HG03558 (cell line): ENCODE data around the gene CD2AP.
"Not testable (repeated sequence)": the region's sequence is repeated elsewhere in the genome, so short reads cannot be mapped to it uniquely, and the experiment has no call there.

ENCODE experiments used
- ATAC-seq: cut with Tn5 transposase; IDR thresholded peaks from one replicate; pipeline ENCODE4 v1.9.1; 2021; ENCODE audit warnings: moderate number of reproducible peaks; ENCODE audit not compliant: unreplicated experiment; ENCODE audit errors: extremely low read depth

The CD2AP gene, protein sequence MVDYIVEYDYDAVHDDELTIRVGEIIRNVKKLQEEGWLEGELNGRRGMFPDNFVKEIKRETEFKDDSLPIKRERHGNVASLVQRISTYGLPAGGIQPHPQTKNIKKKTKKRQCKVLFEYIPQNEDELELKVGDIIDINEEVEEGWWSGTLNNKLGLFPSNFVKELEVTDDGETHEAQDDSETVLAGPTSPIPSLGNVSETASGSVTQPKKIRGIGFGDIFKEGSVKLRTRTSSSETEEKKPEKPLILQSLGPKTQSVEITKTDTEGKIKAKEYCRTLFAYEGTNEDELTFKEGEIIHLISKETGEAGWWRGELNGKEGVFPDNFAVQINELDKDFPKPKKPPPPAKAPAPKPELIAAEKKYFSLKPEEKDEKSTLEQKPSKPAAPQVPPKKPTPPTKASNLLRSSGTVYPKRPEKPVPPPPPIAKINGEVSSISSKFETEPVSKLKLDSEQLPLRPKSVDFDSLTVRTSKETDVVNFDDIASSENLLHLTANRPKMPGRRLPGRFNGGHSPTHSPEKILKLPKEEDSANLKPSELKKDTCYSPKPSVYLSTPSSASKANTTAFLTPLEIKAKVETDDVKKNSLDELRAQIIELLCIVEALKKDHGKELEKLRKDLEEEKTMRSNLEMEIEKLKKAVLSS

DNA sequence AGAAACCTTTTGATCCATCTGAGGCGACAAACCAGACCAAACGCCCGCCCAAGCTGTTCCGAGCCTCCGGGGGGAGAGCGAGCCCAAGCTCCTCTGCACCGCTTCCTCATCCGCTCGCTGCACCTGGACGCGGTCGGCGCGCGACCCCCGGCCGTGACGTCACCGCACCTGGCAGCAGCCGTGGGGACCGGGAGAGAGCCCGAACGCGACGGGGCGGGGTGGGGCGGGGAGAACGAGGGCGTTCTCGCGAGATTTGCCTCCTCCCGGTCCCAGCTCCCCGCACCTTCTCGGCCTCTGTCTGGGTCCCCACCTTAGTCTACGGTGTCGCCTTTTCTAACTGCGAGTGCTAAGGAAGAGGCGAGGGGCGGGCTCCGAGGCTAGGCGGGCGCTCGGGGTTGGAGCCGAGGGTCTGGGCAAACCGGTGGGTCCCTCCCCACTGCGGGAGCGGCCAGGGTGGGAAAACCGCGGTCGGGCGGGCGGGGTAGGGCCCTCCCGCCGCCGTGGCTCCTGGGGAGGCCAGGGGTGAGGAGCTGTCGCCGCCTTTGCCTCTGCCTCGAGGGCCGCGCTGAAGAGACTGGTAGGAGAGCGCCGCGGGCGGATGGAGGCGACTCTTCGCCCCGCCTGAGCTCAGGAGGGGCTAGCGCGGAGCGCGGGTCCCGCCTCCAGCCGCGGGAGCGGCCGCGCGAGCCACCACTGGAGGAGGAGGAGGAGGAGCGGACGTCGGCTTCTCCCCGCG lies at the start of gene CD2AP:
TSS of gene CD2AP (plus strand) at position 293 of the 736 bp plus-strand sequence. CDS start 456 bp downstream, outside the sequence.
- ATAC-seq, result peak; percentile 60

DNA sequence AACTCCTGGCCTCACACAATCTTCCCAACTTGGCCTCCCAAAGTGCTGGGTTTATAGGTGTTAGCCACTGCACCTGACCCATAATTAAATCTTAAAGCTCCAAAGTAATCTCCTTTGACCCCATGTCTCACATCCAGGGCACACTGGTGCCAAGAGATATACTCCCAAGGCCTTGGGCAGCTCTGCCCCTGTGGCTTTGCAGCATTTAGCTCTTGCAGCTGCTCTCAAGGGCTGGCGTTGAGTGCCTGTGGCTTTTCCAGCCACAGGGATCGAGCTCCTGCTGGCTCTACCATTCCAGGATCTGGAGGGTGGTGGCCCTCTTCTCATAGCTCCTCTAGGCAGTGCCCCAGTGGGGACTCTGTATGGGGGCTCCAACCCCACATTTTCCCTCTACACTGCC lies 49.3 kb upstream of the CD2AP start:
- ATAC-seq, result no peak

DNA sequence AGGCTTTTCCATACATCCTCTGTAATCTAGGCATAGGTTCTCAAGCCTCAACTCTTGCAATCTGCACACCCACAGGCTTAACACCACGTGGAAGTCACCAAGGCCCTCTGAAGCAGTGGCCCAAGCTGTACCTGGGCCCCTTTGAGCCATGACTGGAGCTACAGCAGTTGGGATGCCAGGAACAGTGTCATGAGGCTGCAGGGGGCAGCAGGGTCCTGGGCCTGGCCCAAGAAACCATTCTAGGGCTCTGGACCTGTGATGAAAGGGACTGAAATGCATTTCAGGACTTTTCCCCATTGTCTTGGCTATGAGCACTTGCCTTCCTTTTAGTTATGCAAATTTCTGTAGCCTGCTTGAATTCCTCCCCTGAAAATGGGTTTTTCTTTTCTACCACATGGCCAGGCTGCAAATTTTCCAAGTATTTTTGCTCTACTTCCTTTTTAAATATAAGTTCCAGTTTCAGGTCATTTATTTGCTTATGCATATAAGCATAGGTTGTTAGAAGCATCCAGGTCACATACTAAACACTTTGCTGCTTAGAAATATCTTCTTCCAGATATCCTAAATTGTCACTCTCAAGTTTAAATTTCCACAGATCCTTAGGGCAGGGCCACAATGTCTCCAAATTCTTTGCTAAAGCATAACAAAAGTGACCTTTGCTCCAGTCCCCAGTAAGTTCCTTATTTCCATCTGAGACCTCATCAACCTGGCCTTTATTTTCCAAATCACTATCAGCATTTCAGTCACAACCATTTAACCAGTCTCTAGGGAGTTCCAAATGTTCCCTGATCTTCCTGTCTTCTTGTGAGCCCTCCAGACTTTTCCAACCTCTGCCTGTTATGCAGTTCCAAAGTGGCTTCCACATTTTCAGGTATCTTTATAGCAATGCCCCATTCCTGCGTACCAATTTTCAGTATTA lies 48.6 kb upstream of the CD2AP start:
- ATAC-seq, result no peak

DNA sequence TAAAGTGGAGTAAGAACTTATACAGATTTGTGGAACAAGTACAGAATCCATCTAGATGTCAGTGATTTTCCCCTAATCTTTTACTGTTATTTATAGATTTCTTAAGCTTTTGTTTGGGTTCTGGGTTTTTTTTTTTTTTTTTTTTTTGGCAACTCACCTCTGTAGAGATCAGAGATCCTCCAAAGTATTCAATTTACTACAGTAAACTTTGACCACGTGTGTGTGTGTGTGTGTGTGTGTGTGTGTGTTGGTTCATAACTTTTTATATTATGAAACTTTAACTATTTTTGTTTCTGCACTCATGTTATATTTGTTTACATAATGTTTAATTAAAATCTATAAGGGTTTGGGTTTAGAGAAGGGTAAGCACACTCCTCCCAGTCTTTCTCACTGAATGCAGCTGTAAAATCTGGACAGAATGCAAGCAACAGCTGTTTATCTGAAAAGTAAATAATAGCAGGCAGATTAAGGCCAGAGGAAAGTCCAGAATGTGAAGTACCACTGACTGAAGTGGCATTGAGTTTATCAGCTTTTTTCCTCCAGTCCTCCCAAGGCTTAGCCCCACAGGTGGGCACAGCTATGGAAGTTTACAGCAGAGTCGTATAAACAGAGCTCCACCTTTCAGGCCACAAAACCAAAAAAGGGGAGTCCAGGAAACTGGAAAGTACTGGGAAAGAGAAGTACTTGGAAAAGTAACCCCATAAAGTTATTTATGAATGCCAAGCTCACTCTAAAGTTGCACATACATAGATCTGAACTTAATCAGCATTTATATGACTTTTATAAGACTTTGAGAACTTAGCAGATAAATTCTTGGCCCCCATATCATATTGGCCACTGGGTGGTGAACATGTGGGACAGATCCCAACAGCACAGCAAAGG lies 43.0 kb upstream of the CD2AP start:
- ATAC-seq, result no peak

DNA sequence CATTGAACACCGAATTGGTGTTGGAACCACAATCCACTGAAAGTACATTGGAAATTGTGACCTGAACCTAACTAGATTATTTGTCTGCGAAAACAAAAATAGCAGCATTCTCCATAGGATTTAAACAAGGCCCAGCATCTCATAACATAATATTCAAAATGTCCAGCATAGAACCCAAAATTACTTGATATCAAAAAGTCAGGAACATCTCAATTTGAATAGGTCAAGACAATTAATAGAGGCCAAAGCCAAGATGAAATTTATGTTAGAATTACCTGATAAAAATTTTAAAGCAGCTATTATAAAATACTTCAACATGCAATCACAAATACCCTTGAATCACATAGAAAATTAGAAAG lies 42.4 kb upstream of the CD2AP start:
- ATAC-seq, result no peak

DNA sequence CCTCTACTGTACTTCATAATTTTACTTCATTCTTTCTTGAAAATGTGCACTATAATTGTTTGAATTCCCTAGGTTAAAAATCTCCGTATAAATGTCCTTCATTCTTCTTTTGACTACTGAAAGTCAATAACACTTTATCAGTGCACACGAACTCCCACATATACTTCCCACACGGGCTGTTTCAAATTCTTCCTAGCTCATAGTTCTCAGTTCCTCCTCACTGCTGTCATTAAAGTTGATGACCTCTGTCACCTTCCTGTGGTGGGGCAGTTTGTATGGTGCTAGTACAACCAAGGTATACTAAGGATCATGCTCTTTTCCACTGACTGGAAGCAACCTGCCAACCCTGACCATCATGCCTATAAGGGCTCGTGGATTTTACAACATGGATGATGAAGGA lies 40.0 kb upstream of the CD2AP start:
- peak; percentile 63 for ATAC-seq

DNA sequence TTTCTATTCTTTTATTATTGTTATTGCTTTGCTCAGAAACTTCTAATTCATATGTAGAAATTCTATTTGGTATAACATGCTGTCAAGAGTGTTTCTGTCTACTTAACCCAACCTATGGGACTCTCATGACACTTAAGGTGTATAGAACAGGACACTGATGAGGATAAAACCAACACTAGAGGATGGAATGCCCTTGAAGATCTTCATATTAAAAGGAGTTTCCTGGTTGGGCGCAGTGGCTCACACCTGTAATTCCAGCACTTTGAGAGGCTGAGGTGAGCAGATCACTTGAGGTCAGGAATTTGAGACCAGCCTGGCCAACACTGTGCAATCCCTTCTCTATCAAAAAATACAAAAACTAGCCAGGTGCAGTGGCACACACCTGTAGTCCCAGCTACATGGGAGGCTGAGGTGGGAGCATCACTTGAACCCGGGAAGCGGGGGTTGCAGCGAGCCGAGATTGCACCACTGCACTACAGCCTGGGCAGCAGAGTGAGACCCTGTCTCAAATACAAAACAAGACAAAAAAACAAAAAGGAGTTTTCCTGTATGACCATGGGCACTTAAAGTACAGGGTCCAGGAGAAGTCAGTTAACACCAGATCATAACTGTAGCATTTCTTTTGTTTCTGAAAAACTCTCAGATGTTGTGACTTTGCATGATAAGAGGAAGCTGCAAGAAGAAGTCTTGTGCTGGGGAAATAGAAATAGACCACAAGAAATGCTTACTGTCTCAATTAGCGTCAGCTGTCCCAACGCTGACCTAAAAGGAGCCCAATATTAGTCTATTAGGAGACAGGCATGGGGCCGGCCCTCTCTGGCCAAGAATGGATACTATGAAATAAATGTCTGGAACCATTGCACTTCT lies 38.9 kb upstream of the CD2AP start:
- ATAC-seq, result peak; percentile 62

DNA sequence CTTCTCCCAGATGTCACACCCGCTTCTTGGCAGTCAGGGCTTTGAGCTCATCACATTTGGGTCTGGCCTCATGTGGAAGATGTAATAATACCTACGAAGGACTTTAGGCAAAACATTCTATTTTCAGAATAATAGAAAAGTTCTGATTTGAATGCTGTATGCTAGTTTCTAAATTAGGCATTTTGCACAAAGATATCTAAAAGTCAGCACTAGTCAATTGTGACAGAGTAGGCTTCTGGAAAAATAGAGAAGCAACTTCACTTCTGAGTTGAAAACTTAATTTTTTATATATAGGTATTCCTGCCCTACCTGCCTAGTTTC lies 38.3 kb upstream of the CD2AP start:
- no peak for ATAC-seq

DNA sequence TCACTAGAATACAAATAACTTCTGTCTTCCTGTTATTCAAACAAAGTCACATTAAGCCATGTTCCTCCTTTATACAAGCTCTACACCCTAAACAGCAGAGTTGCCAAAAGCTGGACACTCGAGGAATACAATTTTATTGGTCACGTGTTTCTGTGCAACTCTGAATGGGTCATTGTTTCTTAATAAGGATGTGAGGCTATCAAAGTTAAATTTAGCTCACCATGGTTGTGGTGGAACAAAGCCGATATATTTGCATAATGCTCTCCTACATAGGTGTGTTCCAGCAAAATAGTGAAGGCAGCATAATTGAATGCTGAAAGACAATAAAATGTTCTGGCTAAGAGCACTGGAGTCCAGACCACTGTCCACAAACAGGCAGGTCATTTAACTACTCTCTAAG lies 36.9 kb upstream of the CD2AP start:
- peak; percentile 53 for ATAC-seq

DNA sequence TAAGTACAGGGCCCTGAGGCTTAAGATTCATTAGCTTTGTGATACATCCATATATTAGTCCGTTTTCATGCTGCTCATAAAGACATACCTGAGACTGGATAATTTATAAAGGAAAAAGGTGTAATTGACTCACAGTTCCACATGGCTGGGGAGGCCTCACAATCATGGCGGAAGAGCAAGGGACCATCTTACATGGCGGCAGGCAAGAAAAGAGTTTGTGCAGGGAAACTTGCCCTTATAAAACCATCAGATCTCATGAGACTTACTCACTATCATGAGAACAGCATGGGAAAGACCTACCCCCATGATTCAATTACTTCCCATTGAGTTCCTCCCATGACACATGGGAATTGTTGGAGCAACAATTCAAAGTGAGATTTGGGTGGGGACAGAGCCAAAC lies 32.6 kb upstream of the CD2AP start:
- ATAC-seq, result not testable (repeated sequence)

DNA sequence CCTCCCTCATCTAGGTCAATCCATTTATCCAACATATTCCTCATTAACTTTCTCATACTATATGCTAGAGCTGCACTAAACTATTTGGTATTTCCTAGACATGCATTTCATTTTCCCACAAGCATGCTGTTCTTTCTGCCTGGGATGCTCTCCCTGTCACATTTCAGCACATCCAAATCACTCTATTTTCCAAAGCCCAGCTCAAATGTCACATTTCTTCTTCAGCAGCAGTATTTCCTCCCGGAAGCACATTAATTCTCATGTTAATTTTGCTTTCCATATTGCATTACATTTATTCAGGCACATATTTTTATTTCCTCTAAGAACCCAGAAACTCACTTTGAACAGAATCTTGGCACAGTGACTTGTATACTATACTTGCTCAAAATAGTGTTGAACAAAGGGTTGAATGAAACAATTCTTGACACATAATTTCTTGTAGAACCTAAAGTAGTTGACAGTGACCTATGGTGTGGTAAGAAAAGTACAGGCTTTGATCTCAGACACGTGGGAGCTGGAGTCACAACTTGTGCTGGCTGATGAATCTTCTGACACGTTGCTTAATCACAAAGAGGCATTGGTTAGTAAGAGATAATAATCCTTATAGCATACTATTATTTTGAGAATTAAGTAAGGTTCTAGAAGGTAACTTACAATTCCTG lies 30.8 kb upstream of the CD2AP start:
- ATAC-seq, result no peak

DNA sequence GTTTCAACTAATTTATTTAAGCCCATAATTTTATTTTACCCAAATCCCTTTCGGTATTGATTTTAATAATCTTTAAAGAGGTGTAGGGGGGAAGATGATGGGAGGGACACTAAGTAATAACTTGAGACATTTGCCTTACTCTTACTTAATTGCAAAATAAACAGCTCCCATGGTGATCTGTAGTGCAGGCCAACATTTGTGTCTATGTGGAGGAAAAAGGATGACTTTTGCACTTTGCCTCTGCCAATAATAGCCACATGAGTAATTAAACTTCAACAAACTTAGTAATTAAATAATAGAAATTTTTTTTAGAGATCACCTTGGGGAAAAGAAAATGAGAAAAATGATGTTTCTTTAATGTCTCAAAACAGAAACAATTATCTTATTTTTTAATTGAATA lies 29.9 kb upstream of the CD2AP start:
- no peak for ATAC-seq

DNA sequence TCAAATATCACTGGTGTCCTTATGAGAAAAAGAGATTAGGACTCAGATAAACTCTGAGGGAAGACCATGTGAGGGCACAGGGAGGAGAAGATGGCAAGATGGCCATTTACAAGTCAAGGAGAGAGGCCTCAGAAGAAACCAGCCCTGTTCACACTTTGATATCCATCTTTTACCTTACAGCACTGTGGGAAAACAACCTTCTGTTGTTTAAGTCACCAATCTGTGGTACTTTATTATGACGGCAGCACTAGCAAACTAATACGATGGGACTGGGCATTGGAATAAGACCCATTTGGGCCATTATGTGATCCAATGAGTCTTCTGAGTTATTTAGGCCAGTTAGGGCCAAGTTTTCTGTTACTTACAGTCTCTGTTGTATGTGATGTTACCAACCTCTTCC lies 26.4 kb upstream of the CD2AP start:
- no peak for ATAC-seq

DNA sequence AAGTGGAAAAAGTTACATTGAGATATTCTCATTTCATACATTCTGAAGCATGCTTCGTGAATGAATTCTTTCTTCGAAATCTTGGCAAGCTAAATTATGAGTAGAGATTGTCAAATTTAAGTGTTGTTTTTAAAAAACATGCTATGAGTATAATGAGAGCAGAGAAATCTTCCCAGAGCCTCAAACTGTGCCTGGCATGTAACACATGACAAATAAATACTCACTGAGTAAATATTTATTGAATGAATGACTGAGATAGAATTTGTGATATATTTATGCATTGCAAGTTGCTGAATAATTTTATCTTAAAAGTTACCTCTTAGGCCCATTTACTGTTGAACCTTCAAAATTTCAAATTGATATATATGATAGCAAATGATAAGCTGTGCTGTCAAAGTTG lies 24.7 kb upstream of the CD2AP start:
- ATAC-seq, result no peak

DNA sequence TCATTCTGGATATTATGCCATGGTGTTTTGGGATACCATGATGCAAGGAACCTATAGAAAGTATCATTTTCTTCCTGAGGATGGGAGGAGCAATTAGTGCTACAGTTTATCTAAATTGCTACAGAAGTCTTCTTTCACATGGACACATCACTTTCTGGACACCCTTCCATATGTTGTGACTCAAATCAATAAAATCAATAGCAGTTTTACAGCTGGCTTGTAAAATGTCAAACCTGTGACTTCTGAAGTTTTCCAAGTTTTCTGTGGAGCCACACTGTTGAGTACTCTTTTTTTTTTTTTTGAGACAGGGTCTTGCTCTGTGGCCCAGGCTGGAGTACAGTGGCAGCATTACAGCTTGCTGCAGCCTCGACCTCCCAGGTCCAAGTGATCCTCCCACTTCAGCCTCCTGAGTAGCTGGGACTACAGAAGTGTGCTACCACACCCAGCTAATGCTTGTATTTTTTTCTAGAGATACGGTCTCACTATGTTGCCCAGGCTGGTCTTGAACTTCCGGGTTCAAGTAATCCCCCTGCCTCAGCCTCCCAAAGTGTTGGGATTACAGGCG lies 24.1 kb upstream of the CD2AP start:
- no peak for ATAC-seq

DNA sequence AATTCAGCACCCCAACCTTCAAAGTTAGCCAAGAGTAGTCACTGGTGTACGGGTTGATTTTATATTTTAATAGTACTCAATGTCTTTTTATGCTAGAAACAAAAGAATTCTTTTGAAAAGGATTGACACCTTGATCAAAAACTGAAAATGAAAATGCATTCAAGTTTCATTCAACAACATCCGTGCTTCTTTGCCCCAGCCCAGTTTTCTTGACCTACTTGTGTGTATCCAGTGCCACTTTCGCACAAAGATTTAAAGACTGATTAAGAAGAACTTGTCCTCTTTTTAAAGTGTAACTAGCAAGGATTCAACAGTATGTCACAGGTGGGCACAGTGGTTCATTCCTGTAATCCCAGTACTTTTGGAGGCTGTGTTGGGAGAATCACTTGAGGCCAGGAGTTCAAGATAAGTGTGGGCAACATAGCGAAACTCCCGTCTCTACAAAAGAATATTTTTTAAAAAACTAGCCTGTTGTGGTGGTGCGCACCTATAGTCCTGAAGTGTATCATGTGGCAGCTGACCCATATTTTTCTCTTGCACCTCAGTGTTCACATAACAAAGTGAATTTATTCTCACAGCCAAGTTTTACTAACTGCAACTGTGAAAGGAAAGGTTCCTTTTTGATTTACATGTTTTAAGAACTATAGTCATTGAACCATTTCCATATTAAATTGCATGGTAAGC lies 22.7 kb upstream of the CD2AP start:
- ATAC-seq, result no peak

DNA sequence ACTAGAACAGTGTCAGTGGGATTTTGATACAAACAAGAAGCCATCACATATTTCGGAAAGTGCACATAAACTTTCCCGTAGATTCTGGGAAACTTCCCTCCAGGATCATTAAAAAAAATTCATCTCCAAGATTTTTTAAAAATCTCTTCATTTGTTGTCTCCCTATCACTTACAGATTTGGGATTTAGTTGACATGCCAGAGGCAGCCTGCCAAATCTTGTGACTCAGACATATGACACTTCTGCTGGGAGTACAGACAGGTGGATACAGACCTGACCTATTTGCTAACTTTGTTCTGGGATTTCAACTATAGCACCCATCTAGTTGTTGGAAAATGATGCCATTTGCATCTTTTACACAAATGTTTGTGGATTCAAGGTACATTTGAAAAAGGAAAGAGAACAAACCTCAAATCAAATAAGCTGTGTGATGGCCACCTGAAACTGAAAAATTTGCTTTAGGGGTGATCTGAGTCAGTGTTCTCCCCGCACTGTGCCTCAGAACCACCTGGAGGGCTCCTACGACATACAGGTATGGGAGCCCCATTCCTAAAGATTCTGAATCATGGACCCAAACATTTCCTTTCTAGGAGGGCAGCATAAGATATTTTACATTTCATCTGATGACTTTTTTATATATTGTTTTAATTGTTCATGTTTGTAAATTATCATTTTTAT lies 21.9 kb upstream of the CD2AP start:
- peak; percentile 77 for ATAC-seq
